ENCODE measurements around the gene MTHFSD.

Gene MTHFSD

DNA sequence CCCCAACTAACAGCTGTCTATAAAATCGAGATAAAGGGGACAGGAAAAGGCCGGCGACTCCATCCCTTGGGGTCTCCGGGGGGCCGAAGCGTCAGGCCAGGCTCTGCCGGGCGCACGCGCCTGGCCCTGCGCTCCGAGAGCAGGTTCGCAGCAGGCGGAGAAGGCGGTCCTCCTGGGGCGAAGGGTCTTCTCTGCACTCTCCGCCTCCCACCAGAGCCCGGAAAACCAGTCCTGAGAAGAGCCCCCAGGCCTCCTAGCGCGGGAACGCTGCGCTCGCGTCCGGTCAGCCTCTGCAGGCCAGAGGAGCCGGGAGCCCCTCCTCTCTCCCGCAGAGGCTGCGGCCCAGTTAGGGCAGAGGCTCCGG is 39.6 kb downstream of the MTHFSD start:
- no peak overlapping the region for H3K9ac ChIP-seq (ENCODE audit: low read length)
- no peak for DNase-seq
- H3K36me3 ChIP-seq (replicated peaks; ENCODE audit: insufficient read depth, low read length) = no peaks in the 10 kb centered on the region
- no peak overlapping the region for H3K4me2 ChIP-seq (ENCODE audit: low read depth, low read length)
- H3K27me3 ChIP-seq (replicated peaks; ENCODE audit: insufficient read depth, low read length) = peaks cover 64% of the 10 kb centered on the region
- H3K9me3 ChIP-seq (replicated peaks; ENCODE audit: insufficient read depth, low read length) = no peaks in the 10 kb centered on the region
- no peaks in the 10 kb centered on the region for H3F3A ChIP-seq (ENCODE audit: insufficient read depth, low read length)
- no peak overlapping the region for H3K27ac ChIP-seq (ENCODE audit: low read length)
- TF ChIP-seq EZH2phosphoT487 (IDR thresholded peaks at IDR 0.05; ENCODE audit: low read length) (no peak), CTCF (IDR thresholded peaks at IDR 0.05; ENCODE audit: low read length) (no peak), EZH2 (optimal IDR thresholded peaks at IDR 0.05; ENCODE audit: low read depth, low read length) (no peak)
- no peaks in the 10 kb centered on the region for H4K20me1 ChIP-seq (ENCODE audit: insufficient read depth, low read length)
- H3K4me1 ChIP-seq (ENCODE audit: low read length) = no peaks in the 10 kb centered on the region
- no peaks in the 10 kb centered on the region for H3K79me2 ChIP-seq (ENCODE audit: low read length)
- no peak overlapping the region for H2AFZ ChIP-seq (ENCODE audit: low read length)
- H3K4me3 ChIP-seq (ENCODE audit: low read length) = no peak overlapping the region
- no peaks in the 10 kb centered on the region for H3K9me2 ChIP-seq (replicated peaks; ENCODE audit: insufficient read depth, low read length)

GRCh38 chr16:86514481-86515376 is 40.3 kb downstream of the MTHFSD start:
- TF ChIP-seq EZH2 (optimal IDR thresholded peaks at IDR 0.05; ENCODE audit: low read depth, low read length) (no peak), CTCF (IDR thresholded peaks at IDR 0.05; ENCODE audit: low read length) (no peak), EZH2phosphoT487 (IDR thresholded peaks at IDR 0.05; ENCODE audit: low read length) (no peak)
- Histone ChIP-seq H3K27ac (ENCODE audit: low read length) (no peak overlapping the region), H3K9me2 (replicated peaks; ENCODE audit: insufficient read depth, low read length) (no peaks in the 10 kb centered on the region), H3K4me2 (ENCODE audit: low read depth, low read length) (no peak overlapping the region), H3K27me3 (replicated peaks; ENCODE audit: insufficient read depth, low read length) (peaks cover 60% of the 10 kb centered on the region), H2AFZ (ENCODE audit: low read length) (no peak overlapping the region), H3K4me1 (ENCODE audit: low read length) (no peaks in the 10 kb centered on the region), H3F3A (ENCODE audit: insufficient read depth, low read length) (no peaks in the 10 kb centered on the region), H3K9me3 (replicated peaks; ENCODE audit: insufficient read depth, low read length) (no peaks in the 10 kb centered on the region), H3K36me3 (replicated peaks; ENCODE audit: insufficient read depth, low read length) (no peaks in the 10 kb centered on the region), H3K79me2 (ENCODE audit: low read length) (no peaks in the 10 kb centered on the region), H4K20me1 (ENCODE audit: insufficient read depth, low read length) (no peaks in the 10 kb centered on the region), H3K4me3 (ENCODE audit: low read length) (no peak overlapping the region), H3K9ac (ENCODE audit: low read length) (no peak overlapping the region)
- DNase-seq = no peak

DNA sequence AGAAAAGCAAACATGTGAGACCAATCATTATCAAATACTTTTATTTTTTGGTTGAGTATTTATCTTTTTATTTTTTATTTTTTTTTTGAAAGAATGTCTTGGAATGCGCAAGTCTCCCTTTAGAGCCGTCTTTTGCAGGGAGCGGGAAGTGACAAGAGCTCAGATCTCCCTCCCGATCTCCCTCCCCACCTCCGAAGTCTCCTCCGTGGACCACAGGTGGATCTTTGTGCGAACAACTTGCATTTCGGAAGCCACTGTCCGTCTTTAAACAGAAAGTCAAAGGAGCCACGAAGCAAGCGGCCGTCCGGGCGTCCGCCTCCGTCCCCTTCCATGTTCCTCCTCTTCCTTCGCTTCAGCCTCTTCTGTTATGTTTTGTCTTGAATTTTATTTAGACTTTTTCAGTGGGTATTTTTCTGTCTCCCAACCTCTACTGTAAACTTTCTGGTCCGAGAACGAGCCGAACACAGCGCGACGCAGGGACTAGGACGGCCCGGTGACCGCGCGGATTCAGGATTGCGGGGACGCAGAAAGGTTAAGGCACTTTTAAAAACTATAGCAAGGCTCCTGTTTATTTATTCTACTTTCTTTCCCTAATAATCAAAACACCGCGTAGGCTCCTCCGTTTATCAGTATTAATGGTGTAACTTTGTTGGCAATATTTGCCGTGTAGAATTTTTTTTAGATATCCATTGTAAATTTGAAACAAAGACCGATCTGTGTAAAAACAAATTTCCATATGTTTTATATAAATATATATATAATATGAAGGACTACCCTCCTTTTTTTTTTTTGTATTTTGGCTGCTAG is 41.4 kb downstream of the MTHFSD start:
- no peaks in the 10 kb centered on the region for H3K9me2 ChIP-seq (replicated peaks; ENCODE audit: insufficient read depth, low read length)
- DNase-seq = no peak
- peaks cover 56% of the 10 kb centered on the region for H3K27me3 ChIP-seq (replicated peaks; ENCODE audit: insufficient read depth, low read length)
- H3K79me2 ChIP-seq (ENCODE audit: low read length) = no peaks in the 10 kb centered on the region
- no peak overlapping the region for H3K4me2 ChIP-seq (ENCODE audit: low read depth, low read length)
- H4K20me1 ChIP-seq (ENCODE audit: insufficient read depth, low read length) = no peaks in the 10 kb centered on the region
- no peak overlapping the region for H3K9ac ChIP-seq (ENCODE audit: low read length)
- no peaks in the 10 kb centered on the region for H3K9me3 ChIP-seq (replicated peaks; ENCODE audit: insufficient read depth, low read length)
- H3K4me3 ChIP-seq (ENCODE audit: low read length) = no peak overlapping the region
- no peaks in the 10 kb centered on the region for H3F3A ChIP-seq (ENCODE audit: insufficient read depth, low read length)
- no peak overlapping the region for H2AFZ ChIP-seq (ENCODE audit: low read length)
- no peaks in the 10 kb centered on the region for H3K4me1 ChIP-seq (ENCODE audit: low read length)
- TF ChIP-seq CTCF (IDR thresholded peaks at IDR 0.05; ENCODE audit: low read length) (no peak), EZH2phosphoT487 (IDR thresholded peaks at IDR 0.05; ENCODE audit: low read length) (no peak), EZH2 (optimal IDR thresholded peaks at IDR 0.05; ENCODE audit: low read depth, low read length) (no peak)
- H3K27ac ChIP-seq (ENCODE audit: low read length) = no peak overlapping the region
- H3K36me3 ChIP-seq (replicated peaks; ENCODE audit: insufficient read depth, low read length) = no peaks in the 10 kb centered on the region

Data from MM.1S (cell line).